ENCODE measurements around the gene CMPK2. TPM values are rescaled to one million over a fixed set of nuclear protein-coding genes. Genes with fewer than 3 reads are reported as not detected.

The CMPK2 gene
- total and polyA plus RNA-seq, 8 donors = 2.4 to 11.7 (median 4.7) TPM

DNA sequence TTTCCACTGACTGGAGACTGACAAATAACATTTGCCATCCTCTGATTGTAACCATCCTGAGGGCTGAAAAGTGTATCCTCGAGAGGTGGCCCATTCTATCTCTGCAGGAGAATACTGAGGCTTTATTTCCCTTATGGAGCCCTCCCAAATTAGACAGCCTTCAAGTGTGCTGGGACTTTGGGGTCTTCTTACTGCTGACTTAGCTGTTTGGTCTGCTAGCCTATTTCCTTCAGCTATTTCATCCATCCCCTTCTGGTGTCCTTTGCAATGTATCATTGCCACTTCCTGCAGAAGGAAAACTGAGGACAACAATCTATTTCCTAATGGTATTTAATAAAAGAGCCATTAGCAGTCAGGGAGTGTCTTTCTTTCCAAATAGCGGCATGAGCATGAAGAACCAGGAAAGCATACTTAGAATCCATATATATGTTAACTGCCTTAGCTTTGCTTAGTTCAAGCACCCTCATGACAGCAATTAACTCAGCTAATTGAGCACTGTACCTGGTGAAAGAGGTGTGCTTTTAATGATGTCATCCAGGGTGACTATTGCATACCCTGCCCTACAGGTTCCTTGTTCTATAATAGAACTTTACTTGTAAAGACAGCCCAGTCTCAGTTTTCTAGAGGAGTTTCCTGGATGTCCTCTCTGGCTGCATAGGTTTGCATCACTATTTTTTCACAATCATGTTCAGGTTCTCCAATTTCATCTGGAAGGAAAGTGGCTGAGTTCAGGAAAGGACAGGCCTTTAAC, 24.0 kb downstream of the CMPK2 start:
- 74 to 87% (median 81%) methylated on average over 2 of the region's 2 CpGs for WGBS, 5 donors

DNA sequence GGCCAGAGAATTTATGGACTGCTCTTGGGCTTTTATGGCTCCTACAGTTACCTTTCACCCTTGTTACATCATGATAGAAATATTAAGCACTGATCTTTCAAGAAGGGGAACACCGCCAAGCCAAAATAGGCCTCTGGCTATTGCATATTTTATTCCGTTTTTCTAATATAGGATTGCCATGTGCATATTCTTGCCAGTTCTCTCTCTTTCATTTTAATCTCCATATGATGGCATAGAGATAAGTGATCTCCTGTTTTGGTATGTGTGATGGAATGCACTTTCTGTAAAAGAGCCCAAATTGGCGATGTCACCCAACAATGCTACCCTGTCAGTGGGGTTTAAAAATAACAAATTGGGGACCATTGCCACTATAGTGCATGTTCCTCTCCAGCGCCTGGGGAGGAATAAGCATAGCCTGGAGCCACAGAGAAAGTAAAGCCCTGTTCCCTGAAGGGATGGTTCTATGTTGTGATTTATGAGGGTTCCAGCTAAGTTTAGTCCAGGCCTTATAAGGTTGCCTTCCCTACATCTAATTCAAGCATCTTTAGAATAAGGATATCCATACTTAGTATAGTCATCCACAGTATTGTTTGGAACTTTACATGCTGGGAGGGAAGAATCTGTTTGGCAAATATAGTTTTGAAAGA, 26.9 kb downstream of the CMPK2 start:
- Histone ChIP-seq H3K4me1 (no peaks in the 10 kb centered on the region), H3K36me3 (peaks cover 0 to 21% (median 0%) of the 10 kb centered on the region in 4 donors), H3K4me3 (no peak overlapping the region), H3K27me3 (no peaks in the 10 kb centered on the region), H3K9me3 (peaks cover 6 to 57% (median 50%) of the 10 kb centered on the region in 4 donors), H3K27ac (no peak overlapping the region)
- intact Hi-C loops (cut with DNase I; ENCODE audit: low total_unique reads) = no loop called here
- no peak for TF ChIP-seq EP300 (IDR thresholded peaks at IDR 0.05)
- no peak for TF ChIP-seq CTCF (IDR thresholded peaks at IDR 0.05)
- no peak for TF ChIP-seq POLR2AphosphoS5 (IDR thresholded peaks at IDR 0.05)
- TF ChIP-seq POLR2A (IDR thresholded peaks at IDR 0.05) = no peak
- 92 to 96% (median 94%) methylated on average over 4 of the region's 4 CpGs for WGBS, 5 donors
- no peak for DNase-seq

More for the DNA sequence above, 24.0 kb downstream of the CMPK2 start:
- Histone ChIP-seq H3K4me3 (no peak overlapping the region), H3K9me3 (peaks cover 35 to 79% (median 70%) of the 10 kb centered on the region in 4 donors), H3K27ac (no peak overlapping the region), H3K4me1 (no peaks in the 10 kb centered on the region), H3K27me3 (no peaks in the 10 kb centered on the region), H3K36me3 (peaks cover 0 to 31% (median 5%) of the 10 kb centered on the region in 4 donors)
- TF ChIP-seq CTCF (IDR thresholded peaks at IDR 0.05) (no peak), POLR2A (IDR thresholded peaks at IDR 0.05) (no peak)
- intact Hi-C loops (cut with DNase I; ENCODE audit: low total_unique reads) = no loop called here
- no peak for DNase-seq

DNA sequence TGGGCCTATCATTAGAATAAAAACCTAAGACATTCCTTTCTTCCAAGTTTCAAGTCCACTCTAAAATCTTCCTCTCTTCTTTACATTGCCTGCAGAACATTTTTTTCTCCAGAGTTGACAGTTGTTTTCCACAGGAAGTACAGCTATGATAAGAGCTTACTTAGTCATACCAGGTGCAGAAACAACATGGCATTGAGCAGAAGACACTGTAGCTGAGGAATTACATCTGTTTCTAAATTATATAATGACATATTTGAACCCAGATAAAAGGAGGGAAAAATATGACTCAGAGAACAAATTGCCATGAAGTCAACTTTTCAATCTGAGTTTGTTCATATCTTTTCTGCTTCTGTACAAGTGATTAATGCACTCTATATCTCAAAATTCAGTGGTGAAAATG, 30.2 kb downstream of the CMPK2 start:
- no peaks in the 10 kb centered on the region for H3K4me1 ChIP-seq
- peaks cover 0 to 3% (median 0%) of the 10 kb centered on the region in 4 donors for H3K36me3 ChIP-seq
- TF ChIP-seq EP300 (IDR thresholded peaks at IDR 0.05) (no peak), POLR2A (IDR thresholded peaks at IDR 0.05) (no peak), CTCF (IDR thresholded peaks at IDR 0.05) (no peak), POLR2AphosphoS5 (IDR thresholded peaks at IDR 0.05) (no peak)
- peaks cover 0 to 43% (median 26%) of the 10 kb centered on the region in 4 donors for H3K9me3 ChIP-seq
- DNase-seq = no peak
- H3K4me3 ChIP-seq = no peak overlapping the region
- H3K27me3 ChIP-seq = no peaks in the 10 kb centered on the region
- intact Hi-C loops (cut with DNase I; ENCODE audit: low total_unique reads) = no loop called here
- no peak overlapping the region for H3K27ac ChIP-seq

- Histone ChIP-seq H3K9me3 (peaks cover 0 to 42% (median 17%) of the 10 kb centered on the region in 4 donors), H3K27ac (no peak overlapping the region), H3K27me3 (no peaks in the 10 kb centered on the region), H3K4me1 (no peaks in the 10 kb centered on the region), H3K4me3 (no peak overlapping the region), H3K36me3 (no peaks in the 10 kb centered on the region)
- DNase-seq = no peak
- intact Hi-C loops (cut with DNase I; ENCODE audit: low total_unique reads) = no loop called here
- TF ChIP-seq EP300 (IDR thresholded peaks at IDR 0.05) = no peak
- no peak for TF ChIP-seq CTCF (IDR thresholded peaks at IDR 0.05)
- TF ChIP-seq POLR2A (IDR thresholded peaks at IDR 0.05) = no peak
- no peak for TF ChIP-seq POLR2AphosphoS5 (IDR thresholded peaks at IDR 0.05)
Observed at GRCh38 chr2:6834163-6834562, 31.5 kb downstream of the CMPK2 start.
